ENCODE results near the gene CCDC142.

- TF ChIP-seq CTCF (IDR thresholded peaks at IDR 0.05): no peak
- no peak for TF ChIP-seq POLR2AphosphoS5 (IDR thresholded peaks at IDR 0.05)
- no peak for TF ChIP-seq POLR2A (IDR thresholded peaks at IDR 0.05)
Observed at GRCh38 chr2:74504591-74504990, 21.8 kb upstream of the CCDC142 start.
